A673 (cell line): ENCODE measurements around the gene HOXC5. TPM values are rescaled to one million over a fixed set of nuclear protein-coding genes. Genes with fewer than 3 reads are reported as not detected.

ENCODE experiments used
- BruUV-seq: library from RNA; stranded (reverse); fragments of 400-500 nt; replicated peaks from 2 replicates; lab custom pipeline; 2021; lab: Mats Ljungman, UMichigan
- CTCF ChIA-PET: fragments of 300-600 bp; sonication (Branson Sonifier 250); formaldehyde crosslinking; loops from one replicate; lab custom pipeline; 2022; ENCODE audit warnings: antibody characterized with exemption; lab: Charles Lee
- POLR2A ChIA-PET: fragments of 300-600 bp; sonication (Branson Sonifier 250); formaldehyde crosslinking; loops from one replicate; lab custom pipeline; 2022; ENCODE audit warnings: antibody characterized with exemption; ENCODE audit not compliant: low non-redundant PET; lab: Charles Lee
- DNase-seq: peaks from one replicate; pipeline ENCODE4 v3.0.0-alpha.2; 2015; ENCODE audit warnings: low spot score
- H3K27ac ChIP-seq: fragments of 200-600 bp; sonication (generic); 2 replicates; pipeline ENCODE4 v1.5.1; 2016; ENCODE audit warnings: mixed run types, low read depth, mild to moderate bottlenecking, mixed read lengths, antibody characterized with exemption, low read length; ENCODE audit not compliant: poor library complexity, severe bottlenecking
- H3K27me3 ChIP-seq: fragments of 200-600 bp; sonication (generic); replicated peaks from 2 replicates; pipeline ENCODE4 v1.6.1; 2017; ENCODE audit warnings: mixed run types, low read depth, mild to moderate bottlenecking, mixed read lengths, antibody characterized with exemption, low read length; ENCODE audit not compliant: insufficient read depth, poor library complexity
- H3K36me3 ChIP-seq: fragments of 200-600 bp; sonication (generic); 2 replicates; pipeline ENCODE4 v1.6.1; 2016; ENCODE audit warnings: mixed run types, mild to moderate bottlenecking, mixed read lengths, antibody characterized with exemption, low read length; ENCODE audit not compliant: insufficient read depth, poor library complexity, severe bottlenecking
- H3K4me1 ChIP-seq: fragments of 200-600 bp; sonication (generic); 2 replicates; pipeline ENCODE4 v1.6.1; 2017; ENCODE audit warnings: mixed run types, mild to moderate bottlenecking, mixed read lengths, antibody characterized with exemption, low read length; ENCODE audit not compliant: insufficient read depth, poor library complexity, severe bottlenecking
- H3K4me3 ChIP-seq: fragments of 200-600 bp; sonication (generic); 2 replicates; pipeline ENCODE4 v1.5.1; 2016; ENCODE audit warnings: low read depth, mixed run types, mild to moderate bottlenecking, mixed read lengths, low read length; ENCODE audit not compliant: poor library complexity, severe bottlenecking
- H3K9me3 ChIP-seq: fragments of 200-600 bp; sonication (generic); 2 replicates; pipeline ENCODE4 v1.6.1; 2016; ENCODE audit warnings: mixed run types, low read depth, mild to moderate bottlenecking, mixed read lengths, antibody characterized with exemption, low read length; ENCODE audit not compliant: poor library complexity, severe bottlenecking
- EZH2 ChIP-seq: fragments of 200-600 bp; sonication (generic); IDR thresholded peaks from 2 replicates; pipeline ENCODE4 v1.6.1; 2017; ENCODE audit warnings: borderline replicate concordance, low read depth, mild to moderate bottlenecking, mixed read lengths, antibody characterized with exemption, low read length; ENCODE audit not compliant: poor library complexity, severe bottlenecking
- intact Hi-C: fragments of 100-400 bp; cut with micrococcal nuclease; formaldehyde crosslinking; loops from one replicate; pipeline ENCODE4 v1.10.0; 2022; ENCODE audit not compliant: unreplicated experiment
- total RNA-seq: library from RNA; stranded (reverse); gene quantifications from 2 replicates; pipeline ENCODE4 v1.2.3, GENCODE V29; 2021
- TF ChIP-seq, protein P1 (sequence below): fragments of 300-800, 200-600 bp; sonication (generic); conservative IDR thresholded peaks from 2 replicates; pipeline ENCODE4 v1.5.1; 2017; ENCODE audit warnings: low read depth, mild to moderate bottlenecking, antibody characterized with exemption, low read length, moderate library complexity, mixed read lengths

Gene HOXC5
- total RNA-seq, 1 experiment from 2014 or later, result 1.9 TPM

DNA sequence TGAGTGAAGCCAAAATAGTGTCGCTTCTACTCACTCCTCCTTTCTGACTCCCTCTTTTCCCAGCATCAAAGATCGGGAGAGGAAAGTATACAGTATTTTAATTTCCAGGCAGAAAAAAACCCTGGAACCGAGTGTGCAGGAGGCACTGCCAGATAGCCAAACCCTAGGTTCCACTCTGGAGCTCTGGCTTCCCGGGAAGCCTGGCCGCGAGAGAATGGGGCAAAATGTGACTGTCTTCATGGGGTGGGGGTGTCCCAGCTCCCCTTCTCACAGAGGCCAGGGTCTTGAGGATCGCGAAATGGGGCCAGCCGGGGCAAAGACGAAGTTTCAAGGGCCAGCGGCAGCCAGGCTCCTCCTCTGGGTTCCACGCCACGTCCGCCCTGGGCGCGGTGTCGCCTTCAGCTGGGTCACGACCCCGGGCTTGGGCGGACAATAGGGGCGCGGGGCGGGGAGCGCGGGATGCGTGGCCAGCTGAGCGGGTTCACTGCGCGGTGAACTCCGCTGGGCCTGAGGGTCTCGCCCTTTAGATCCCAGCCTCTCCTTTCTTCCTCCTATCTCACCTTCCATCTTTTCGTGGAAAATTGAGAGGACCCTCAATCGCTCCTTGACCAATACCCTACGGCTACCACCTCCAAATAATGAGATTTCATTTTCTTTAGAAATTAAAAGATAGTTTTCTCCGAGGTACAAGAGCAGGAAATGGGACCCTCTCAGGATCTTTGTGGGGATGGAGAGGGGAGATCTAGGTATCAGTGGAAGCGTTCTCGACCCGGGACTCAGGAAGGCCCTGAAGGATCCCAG lies 27.5 kb downstream of the HOXC5 start:
- CTCF ChIA-PET, result no interaction called here
- no peak overlapping the region for H3K4me3 ChIP-seq
- H3K4me1 ChIP-seq, result peaks cover 5% of the 10 kb centered on the region

DNA sequence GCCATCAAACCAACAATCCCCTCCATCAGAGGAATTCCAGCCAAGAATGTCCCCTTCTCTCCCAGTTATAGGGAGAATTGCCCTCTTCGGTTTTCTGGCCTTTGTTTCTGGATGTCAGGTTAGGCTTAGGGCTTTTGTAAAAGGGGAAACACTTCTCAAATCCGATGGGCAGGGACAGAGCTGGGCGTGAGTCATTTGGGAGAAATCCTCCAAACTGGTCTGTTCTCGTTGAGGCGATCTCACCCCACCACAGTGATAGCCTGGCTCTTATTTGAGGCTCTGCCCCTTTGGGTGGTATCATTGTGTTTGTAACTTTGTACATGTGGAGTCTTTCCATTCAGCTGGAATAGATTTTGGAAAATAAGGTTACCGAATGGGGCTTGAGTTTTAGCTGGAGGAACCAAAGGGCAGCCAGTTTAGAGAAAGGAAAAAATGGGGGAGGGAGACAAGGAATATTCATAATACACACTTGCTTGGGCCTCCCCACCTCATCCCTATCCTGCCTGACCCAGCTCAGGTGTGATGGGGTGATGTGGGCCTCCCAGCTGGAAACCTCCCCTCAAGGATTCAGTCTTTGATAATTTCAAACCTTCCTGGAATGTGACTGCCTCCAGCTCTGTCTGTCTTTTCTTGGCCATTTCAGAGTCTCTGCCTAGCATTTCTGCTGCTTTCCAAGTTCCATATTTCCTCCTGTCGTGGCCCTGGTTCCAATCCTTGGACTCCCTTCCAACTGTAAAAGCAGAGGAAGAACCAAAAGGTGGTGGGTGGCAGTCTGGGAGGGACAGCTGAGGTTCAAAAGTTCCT lies 28.3 kb downstream of the HOXC5 start:
- no peak for TF ChIP-seq EZH2
- TF ChIP-seq, protein P1, sequence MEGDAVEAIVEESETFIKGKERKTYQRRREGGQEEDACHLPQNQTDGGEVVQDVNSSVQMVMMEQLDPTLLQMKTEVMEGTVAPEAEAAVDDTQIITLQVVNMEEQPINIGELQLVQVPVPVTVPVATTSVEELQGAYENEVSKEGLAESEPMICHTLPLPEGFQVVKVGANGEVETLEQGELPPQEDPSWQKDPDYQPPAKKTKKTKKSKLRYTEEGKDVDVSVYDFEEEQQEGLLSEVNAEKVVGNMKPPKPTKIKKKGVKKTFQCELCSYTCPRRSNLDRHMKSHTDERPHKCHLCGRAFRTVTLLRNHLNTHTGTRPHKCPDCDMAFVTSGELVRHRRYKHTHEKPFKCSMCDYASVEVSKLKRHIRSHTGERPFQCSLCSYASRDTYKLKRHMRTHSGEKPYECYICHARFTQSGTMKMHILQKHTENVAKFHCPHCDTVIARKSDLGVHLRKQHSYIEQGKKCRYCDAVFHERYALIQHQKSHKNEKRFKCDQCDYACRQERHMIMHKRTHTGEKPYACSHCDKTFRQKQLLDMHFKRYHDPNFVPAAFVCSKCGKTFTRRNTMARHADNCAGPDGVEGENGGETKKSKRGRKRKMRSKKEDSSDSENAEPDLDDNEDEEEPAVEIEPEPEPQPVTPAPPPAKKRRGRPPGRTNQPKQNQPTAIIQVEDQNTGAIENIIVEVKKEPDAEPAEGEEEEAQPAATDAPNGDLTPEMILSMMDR, result no peak
- no peak for DNase-seq
- H3K4me1 ChIP-seq, result no peaks in the 10 kb centered on the region
- H3K27ac ChIP-seq, result no peak overlapping the region
- no peaks in the 10 kb centered on the region for H3K36me3 ChIP-seq
- ChIA-PET CTCF (no interaction called here), POLR2A (no interaction called here)
- no peaks in the 10 kb centered on the region for H3K27me3 ChIP-seq
- intact Hi-C loops, result no loop called here
- H3K9me3 ChIP-seq, result no peaks in the 10 kb centered on the region
- H3K4me3 ChIP-seq, result no peak overlapping the region
- no TSS peak for BruUV-seq

More for the DNA sequence above, 27.5 kb downstream of the HOXC5 start:
- no peaks in the 10 kb centered on the region for H3K9me3 ChIP-seq
- intact Hi-C loops, result no loop called here
- no TSS peak for BruUV-seq
- H3K27ac ChIP-seq, result no peak overlapping the region
- no peak for TF ChIP-seq EZH2
- TF ChIP-seq, protein P1, result no peak
- no peaks in the 10 kb centered on the region for H3K27me3 ChIP-seq
- DNase-seq, result no peak
- POLR2A ChIA-PET, result no interaction called here
- no peaks in the 10 kb centered on the region for H3K36me3 ChIP-seq

DNA sequence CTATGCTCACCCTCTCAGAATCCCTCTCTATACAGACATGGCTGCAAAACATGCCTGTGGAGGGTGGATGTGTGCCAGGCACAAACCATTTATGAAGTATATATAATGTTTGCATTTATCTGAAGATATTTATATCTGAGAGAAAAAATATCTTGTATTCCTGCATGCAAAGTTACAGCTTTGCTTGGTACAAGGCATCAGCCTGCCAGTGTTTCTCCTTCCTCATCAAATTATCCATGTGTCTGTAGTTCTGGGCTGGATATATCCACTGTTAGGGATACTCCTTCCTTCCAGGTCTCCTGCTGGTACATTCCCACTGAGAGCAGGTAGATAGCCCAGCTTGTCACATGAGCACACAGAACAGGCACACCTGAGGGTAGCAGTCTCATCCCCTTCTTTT lies 32.8 kb downstream of the HOXC5 start:
- intact Hi-C loops, result no loop called here
- no peak for DNase-seq
- POLR2A ChIA-PET, result interaction anchor here (0.6 kb wide), 1 partner anchor 48 kb away, joined by 24 read pairs; no protein-coding TSS in a partner anchor

More for the DNA sequence above, 32.8 kb downstream of the HOXC5 start:
- no peaks in the 10 kb centered on the region for H3K4me1 ChIP-seq
- no peak overlapping the region for H3K27ac ChIP-seq
- BruUV-seq, result no TSS peak
- H3K36me3 ChIP-seq, result no peaks in the 10 kb centered on the region
- no peak for TF ChIP-seq EZH2
- no peaks in the 10 kb centered on the region for H3K27me3 ChIP-seq
- no peaks in the 10 kb centered on the region for H3K9me3 ChIP-seq
- CTCF ChIA-PET, result interaction anchor here (1.2 kb wide), 1 partner anchor 136 kb away, joined by 3 read pairs; no protein-coding TSS in a partner anchor
- H3K4me3 ChIP-seq, result no peak overlapping the region
